Trophoblast cell (in vitro differentiated cells and primary cell): Measurements from ENCODE around the gene NUDT21.
A peak's percentile ranks its signal among the peaks of the same experiment; 100 is the strongest.

Source experiments
- DNase-seq, 2 donors: peaks; one replicate each; pipeline ENCODE4 v3.0.0-alpha.2; 2016
- H2AFZ ChIP-seq: 2 replicates; pipeline ENCODE4 v1.6.1; 2013; ENCODE audit warnings: low read length, moderate library complexity, mild to moderate bottlenecking; ENCODE audit not compliant: insufficient read depth, poor library complexity
- H2AK5ac ChIP-seq: 2 replicates; pipeline ENCODE4 v1.6.1; 2013; ENCODE audit warnings: mild to moderate bottlenecking, low read length
- H2BK120ac ChIP-seq: 2 replicates; pipeline ENCODE4 v1.6.1; 2013; ENCODE audit warnings: low read length, mild to moderate bottlenecking, moderate library complexity; ENCODE audit not compliant: insufficient read depth, poor library complexity
- H2BK12ac ChIP-seq: 2 replicates; pipeline ENCODE4 v1.6.1; 2013; ENCODE audit warnings: mild to moderate bottlenecking, low read length, moderate library complexity
- H2BK5ac ChIP-seq: 2 replicates; pipeline ENCODE4 v1.6.1; 2013; ENCODE audit warnings: low read length, low read depth, moderate library complexity, mild to moderate bottlenecking; ENCODE audit not compliant: poor library complexity
- H3K14ac ChIP-seq: 2 replicates; pipeline ENCODE4 v1.6.1; 2013; ENCODE audit warnings: mild to moderate bottlenecking, low read length
- H3K18ac ChIP-seq: 2 replicates; pipeline ENCODE4 v1.6.1; 2013; ENCODE audit warnings: mild to moderate bottlenecking, low read length
- H3K23ac ChIP-seq: 2 replicates; pipeline ENCODE4 v1.6.1; 2013; ENCODE audit warnings: low read length
- H3K27ac ChIP-seq: 2 replicates; pipeline ENCODE4 v1.5.1; 2013; ENCODE audit warnings: low read depth, mild to moderate bottlenecking, inconsistent platforms, low read length, moderate library complexity
- H3K27me3 ChIP-seq: 2 replicates; pipeline ENCODE4 v1.6.1; 2013; ENCODE audit warnings: inconsistent platforms, mild to moderate bottlenecking, low read length, moderate library complexity; ENCODE audit not compliant: insufficient read depth
- H3K36me3 ChIP-seq, 2 experiments: 1 replicate in 1 of 2; 2 replicates in 1 of 2; pipeline ENCODE4 v1.6.1; 2013; ENCODE audit warnings: low read length in 2 of 2, mild to moderate bottlenecking in 2 of 2, moderate library complexity in 1 of 2; ENCODE audit not compliant: insufficient read depth in 2 of 2, control insufficient read depth in 1 of 2
- H3K4ac ChIP-seq: 2 replicates; pipeline ENCODE4 v1.6.1; 2013; ENCODE audit warnings: low read depth, mild to moderate bottlenecking, low read length, moderate library complexity
- H3K4me1 ChIP-seq, 2 experiments: 1 replicate in 1 of 2; 2 replicates in 1 of 2; pipeline ENCODE4 v1.6.1; 2013; ENCODE audit warnings: low read length in 2 of 2, mild to moderate bottlenecking in 2 of 2, moderate library complexity in 1 of 2; ENCODE audit not compliant: insufficient read depth in 2 of 2, control insufficient read depth in 1 of 2
- H3K4me2 ChIP-seq: 2 replicates; pipeline ENCODE4 v1.6.1; 2013; ENCODE audit warnings: inconsistent platforms, mild to moderate bottlenecking, low read length, moderate library complexity
- H3K4me3 ChIP-seq: 2 replicates; pipeline ENCODE4 v1.5.1; 2013; ENCODE audit warnings: mild to moderate bottlenecking, low read depth, low read length, inconsistent platforms
- H3K79me1 ChIP-seq: one replicate; pipeline ENCODE4 v1.6.1; 2013; ENCODE audit warnings: low read length
- H3K79me2 ChIP-seq: 2 replicates; pipeline ENCODE4 v1.6.1; 2013; ENCODE audit warnings: low read length, mild to moderate bottlenecking; ENCODE audit not compliant: control insufficient read depth, insufficient read depth, poor library complexity
- H3K9ac ChIP-seq: 2 replicates; pipeline ENCODE4 v1.6.1; 2013; ENCODE audit warnings: mild to moderate bottlenecking, low read length
- H3K9me3 ChIP-seq: 2 replicates; pipeline ENCODE4 v1.6.1; 2013; ENCODE audit warnings: low read depth, mild to moderate bottlenecking, control low read depth, inconsistent platforms, low read length; ENCODE audit not compliant: insufficient read depth
- H4K12ac ChIP-seq: 2 replicates; pipeline ENCODE4 v1.6.1; 2013; ENCODE audit warnings: low read depth, mild to moderate bottlenecking, low read length, moderate library complexity
- H4K8ac ChIP-seq: 2 replicates; pipeline ENCODE4 v1.6.1; 2013; ENCODE audit warnings: low read depth, mild to moderate bottlenecking, low read length, moderate library complexity
- H4K91ac ChIP-seq: one replicate; pipeline ENCODE4 v1.6.1; 2013; ENCODE audit warnings: low read depth, mild to moderate bottlenecking, low read length, moderate library complexity
- WGBS: extraction: QIAGEN DNeasy Blood & Tissue Kit; methylation state at CpG from one replicate; pipeline ENCODE4 v1.1.7; 2013; ENCODE audit warnings: missing lambda C conversion rate; ENCODE audit not compliant: insufficient read length, insufficient coverage; ENCODE audit errors: extremely low coverage; 5-methylcytosine and 5-hydroxymethylcytosine counted together

NUDT21 gene

GRCh38 chr16:56411624-56412023 lies 39.5 kb downstream of the NUDT21 start:
- Histone ChIP-seq H3K14ac (no peak overlapping the region), H3K4me3 (no peak overlapping the region), H4K12ac (no peak overlapping the region), H3K27ac (no peak overlapping the region), H2AFZ (no peak overlapping the region), H3K79me2 (no peaks in the 10 kb centered on the region), H3K23ac (no peak overlapping the region), H3K27me3 (no peaks in the 10 kb centered on the region), H3K79me1 (no peaks in the 10 kb centered on the region), H3K4ac (no peak overlapping the region), H3K4me2 (no peak overlapping the region), H2AK5ac (no peak overlapping the region), H2BK5ac (no peak overlapping the region), H2BK12ac (no peak overlapping the region), H3K18ac (no peak overlapping the region), H3K9ac (no peak overlapping the region), H3K9me3 (no peaks in the 10 kb centered on the region), H3K36me3 (peaks cover 12 to 16% of the 10 kb centered on the region in 2 experiments), H3K4me1 (no peaks in the 10 kb centered on the region), H4K8ac (no peak overlapping the region), H4K91ac (no peak overlapping the region), H2BK120ac (no peak overlapping the region)
- no CpG with 5 or more reads among the region's 2 CpGs for WGBS
- no peak for DNase-seq

DNA sequence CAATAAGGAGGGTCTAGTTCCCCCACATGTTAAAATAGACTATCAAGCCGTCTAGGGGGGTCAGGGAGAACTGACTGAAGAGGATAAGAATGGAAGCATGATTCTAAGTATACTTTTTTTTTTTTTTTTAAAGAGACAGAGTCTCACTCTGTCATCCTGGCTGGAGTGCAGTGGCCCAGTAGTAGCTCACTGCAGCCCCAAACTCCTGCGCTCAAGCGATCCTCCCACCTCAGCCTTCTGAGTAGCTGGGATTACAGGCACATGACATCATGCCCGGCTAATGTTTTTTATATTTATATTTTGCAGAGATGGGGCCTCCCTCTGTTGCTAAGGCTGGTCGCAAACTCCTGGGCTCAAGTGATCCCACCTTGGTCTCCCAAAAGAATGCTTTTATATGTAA lies 40.0 kb downstream of the NUDT21 start:
- no peak overlapping the region for H4K8ac ChIP-seq
- no peak overlapping the region for H3K18ac ChIP-seq
- no peak overlapping the region for H4K91ac ChIP-seq
- no peak overlapping the region for H2BK12ac ChIP-seq
- H3K79me2 ChIP-seq, result no peaks in the 10 kb centered on the region
- H3K27me3 ChIP-seq, result no peaks in the 10 kb centered on the region
- no peak overlapping the region for H3K14ac ChIP-seq
- no peak overlapping the region for H3K23ac ChIP-seq
- H3K36me3 ChIP-seq, result peaks cover 12 to 16% of the 10 kb centered on the region in 2 experiments
- no CpG with 5 or more reads among the region's 5 CpGs for WGBS
- H3K79me1 ChIP-seq, result no peaks in the 10 kb centered on the region
- no peak overlapping the region for H4K12ac ChIP-seq
- H3K9ac ChIP-seq, result no peak overlapping the region
- no peak overlapping the region for H2AFZ ChIP-seq
- no peak for DNase-seq
- H3K4me3 ChIP-seq, result no peak overlapping the region
- no peak overlapping the region for H2AK5ac ChIP-seq
- no peak overlapping the region for H3K27ac ChIP-seq
- no peak overlapping the region for H3K4me2 ChIP-seq
- no peak overlapping the region for H3K4ac ChIP-seq
- H3K4me1 ChIP-seq, result no peaks in the 10 kb centered on the region
- no peak overlapping the region for H2BK120ac ChIP-seq
- H3K9me3 ChIP-seq, result no peaks in the 10 kb centered on the region
- no peak overlapping the region for H2BK5ac ChIP-seq

GRCh38 chr16:56409195-56409594 lies 41.9 kb downstream of the NUDT21 start:
- no peak overlapping the region for H3K4me3 ChIP-seq
- H3K23ac ChIP-seq, result no peak overlapping the region
- no peak overlapping the region for H3K18ac ChIP-seq
- no peak overlapping the region for H2AFZ ChIP-seq
- H3K27me3 ChIP-seq, result no peaks in the 10 kb centered on the region
- H2BK12ac ChIP-seq, result no peak overlapping the region
- peak; percentile 13 to 52 for DNase-seq
- no peaks in the 10 kb centered on the region for H3K79me1 ChIP-seq
- H3K4ac ChIP-seq, result no peak overlapping the region
- H3K4me2 ChIP-seq, result no peak overlapping the region
- H4K91ac ChIP-seq, result no peak overlapping the region
- no peak overlapping the region for H4K12ac ChIP-seq
- H2AK5ac ChIP-seq, result no peak overlapping the region
- no peaks in the 10 kb centered on the region for H3K4me1 ChIP-seq
- no peak overlapping the region for H3K14ac ChIP-seq
- H3K9ac ChIP-seq, result no peak overlapping the region
- peaks cover 14 to 21% of the 10 kb centered on the region in 2 experiments for H3K36me3 ChIP-seq
- no peak overlapping the region for H2BK5ac ChIP-seq
- WGBS, result no CpG with 5 or more reads among the region's 4 CpGs
- no peaks in the 10 kb centered on the region for H3K9me3 ChIP-seq
- no peak overlapping the region for H2BK120ac ChIP-seq
- H4K8ac ChIP-seq, result no peak overlapping the region
- no peak overlapping the region for H3K27ac ChIP-seq
- H3K79me2 ChIP-seq, result no peaks in the 10 kb centered on the region

DNA sequence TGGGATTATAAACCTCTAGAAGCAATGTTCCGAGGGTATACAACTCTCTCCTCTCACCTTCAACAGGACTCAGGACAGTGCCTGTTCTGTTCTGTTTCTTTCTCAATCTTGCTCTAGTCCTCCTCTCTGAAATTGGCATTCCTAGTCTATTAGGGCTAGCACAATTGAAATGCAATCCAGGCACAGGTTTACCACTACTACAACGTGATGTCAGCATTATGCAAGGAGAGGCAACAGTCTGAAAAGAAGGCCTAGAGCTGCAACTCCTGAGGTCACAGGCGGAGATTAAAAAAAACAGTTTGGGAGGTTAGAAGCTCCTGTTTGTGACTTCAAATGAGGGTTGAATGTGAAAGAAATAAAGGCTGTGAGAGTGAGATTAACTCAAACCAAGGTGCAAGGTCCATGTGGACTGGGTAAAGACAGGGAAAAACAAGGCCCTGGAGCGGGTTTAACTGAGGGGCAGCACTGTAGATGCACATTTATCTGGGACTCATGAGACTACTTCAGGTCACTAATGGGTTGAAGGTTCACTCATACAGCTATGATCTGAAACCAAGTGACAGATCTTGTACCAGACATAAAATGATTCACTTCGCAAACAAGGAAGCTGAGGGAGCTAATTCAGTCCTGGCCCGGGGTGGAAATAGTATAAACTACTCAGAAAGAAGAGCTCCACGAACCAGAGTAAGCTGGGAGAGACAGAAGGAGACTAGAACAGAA lies 42.6 kb downstream of the NUDT21 start:
- no peak overlapping the region for H3K4ac ChIP-seq
- H3K27me3 ChIP-seq, result no peaks in the 10 kb centered on the region
- no peak overlapping the region for H3K23ac ChIP-seq
- no peak overlapping the region for H3K14ac ChIP-seq
- H4K91ac ChIP-seq, result no peak overlapping the region
- H4K8ac ChIP-seq, result no peak overlapping the region
- no peak overlapping the region for H2BK120ac ChIP-seq
- no peak overlapping the region for H2BK12ac ChIP-seq
- no peaks in the 10 kb centered on the region for H3K4me1 ChIP-seq
- H3K36me3 ChIP-seq, result peaks cover 14 to 21% of the 10 kb centered on the region in 2 experiments
- no peak for DNase-seq
- H4K12ac ChIP-seq, result no peak overlapping the region
- no peak overlapping the region for H2AK5ac ChIP-seq
- no peak overlapping the region for H2AFZ ChIP-seq
- H3K79me1 ChIP-seq, result no peaks in the 10 kb centered on the region
- no peak overlapping the region for H3K18ac ChIP-seq
- no peaks in the 10 kb centered on the region for H3K79me2 ChIP-seq
- no peak overlapping the region for H3K4me3 ChIP-seq
- no CpG with 5 or more reads among the region's 7 CpGs for WGBS
- H3K9ac ChIP-seq, result no peak overlapping the region
- no peak overlapping the region for H3K27ac ChIP-seq
- H2BK5ac ChIP-seq, result no peak overlapping the region
- H3K9me3 ChIP-seq, result no peaks in the 10 kb centered on the region
- no peak overlapping the region for H3K4me2 ChIP-seq
